Esophagus squamous epithelium (tissue), 4 donors: ENCODE results near the gene PPEF2.

Experiments used
- POLR2A ChIP-seq, 4 donors: fragments of 450-650 bp; IDR thresholded peaks; one replicate each; pipeline ENCODE4 v1.6.1; 2017; ENCODE audit warnings: antibody characterized with exemption in 4 of 4, mild to moderate bottlenecking in 4 of 4, moderate library complexity in 3 of 4
- TF ChIP-seq, protein P1 (sequence below), 6 experiments: fragments of 450-650 bp in 4 of 6; fragments of 200-600 bp in 2 of 6; sonication (generic) in 2 of 6; IDR thresholded peaks; one replicate each; pipeline ENCODE4 v1.5.1; 2016 to 2019; ENCODE audit warnings: antibody characterized with exemption in 6 of 6, mild to moderate bottlenecking in 4 of 6, moderate library complexity in 4 of 6

DNA sequence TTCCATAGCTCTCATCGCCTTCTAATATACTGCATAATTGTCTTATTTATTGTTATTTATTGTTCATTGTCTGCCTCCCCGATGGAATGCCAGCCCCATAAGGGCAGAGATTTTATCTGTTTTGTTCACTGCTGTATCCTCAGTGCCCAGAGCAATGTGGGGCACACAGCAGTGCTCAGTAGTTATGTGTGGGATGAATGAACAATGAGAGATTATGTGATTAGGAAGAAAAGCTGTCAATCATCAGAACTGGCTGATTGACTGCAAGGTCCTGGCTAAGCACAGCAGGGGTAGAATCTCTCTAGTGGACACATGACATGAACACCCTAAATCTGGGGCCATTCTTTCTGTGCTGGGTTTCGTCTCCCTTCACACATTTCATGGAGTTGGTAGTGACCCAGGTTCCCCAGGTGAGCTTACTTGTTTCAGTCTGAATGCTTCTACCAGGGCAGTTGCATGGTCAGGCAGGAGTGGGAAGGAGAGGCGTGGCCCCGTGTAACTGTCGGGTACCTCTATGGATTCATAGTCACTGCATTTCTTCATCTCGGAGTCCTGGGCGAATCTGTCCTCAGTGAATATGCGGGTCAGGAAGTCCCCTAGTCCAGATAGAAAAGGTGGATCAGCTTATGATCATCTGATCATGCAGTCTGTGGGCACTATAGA is 12.6 kb downstream of the PPEF2 start:
- TF ChIP-seq POLR2A (IDR thresholded peaks at IDR 0.05): no peak
- TF ChIP-seq, protein P1, sequence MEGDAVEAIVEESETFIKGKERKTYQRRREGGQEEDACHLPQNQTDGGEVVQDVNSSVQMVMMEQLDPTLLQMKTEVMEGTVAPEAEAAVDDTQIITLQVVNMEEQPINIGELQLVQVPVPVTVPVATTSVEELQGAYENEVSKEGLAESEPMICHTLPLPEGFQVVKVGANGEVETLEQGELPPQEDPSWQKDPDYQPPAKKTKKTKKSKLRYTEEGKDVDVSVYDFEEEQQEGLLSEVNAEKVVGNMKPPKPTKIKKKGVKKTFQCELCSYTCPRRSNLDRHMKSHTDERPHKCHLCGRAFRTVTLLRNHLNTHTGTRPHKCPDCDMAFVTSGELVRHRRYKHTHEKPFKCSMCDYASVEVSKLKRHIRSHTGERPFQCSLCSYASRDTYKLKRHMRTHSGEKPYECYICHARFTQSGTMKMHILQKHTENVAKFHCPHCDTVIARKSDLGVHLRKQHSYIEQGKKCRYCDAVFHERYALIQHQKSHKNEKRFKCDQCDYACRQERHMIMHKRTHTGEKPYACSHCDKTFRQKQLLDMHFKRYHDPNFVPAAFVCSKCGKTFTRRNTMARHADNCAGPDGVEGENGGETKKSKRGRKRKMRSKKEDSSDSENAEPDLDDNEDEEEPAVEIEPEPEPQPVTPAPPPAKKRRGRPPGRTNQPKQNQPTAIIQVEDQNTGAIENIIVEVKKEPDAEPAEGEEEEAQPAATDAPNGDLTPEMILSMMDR (IDR thresholded peaks at IDR 0.05): no peak
